Activated T-helper 1 cell treated with anti-CD3 and anti-CD28 coated beads, Interleukin-12 subunit alpha, Interleukin-12 subunit beta, Interleukin-2, Interleukin-4 antibody, amounts not matched to agents 30 ng/mL and 10 ng/mL and 1 ng/mL, durations not matched to agents 14 hours and 24 hours and 36 hours (primary cell): ENCODE measurements around the gene ULK2. TPM values are rescaled to one million over a fixed set of nuclear protein-coding genes. Genes with fewer than 3 reads are reported as not detected.
A peak's percentile ranks its signal among the peaks of the same experiment; 100 is the strongest.
"Not testable (repeated sequence)": the region's sequence is repeated elsewhere in the genome, so short reads cannot be mapped to it uniquely, and the experiment has no call there.

Experiments used
- DNase-seq: peaks from one replicate; pipeline ENCODE4 v3.0.0; 2021; ENCODE audit warnings: low spot score
- H3K27ac Mint-ChIP-seq: one replicate; pipeline ENCODE4 v1.8.0; 2021; ENCODE audit warnings: mild to moderate bottlenecking, mixed read lengths
- H3K27me3 Mint-ChIP-seq: one replicate; pipeline ENCODE4 v1.8.0; 2022; ENCODE audit warnings: mild to moderate bottlenecking, moderate library complexity, mixed read lengths; ENCODE audit not compliant: insufficient read depth
- H3K36me3 Mint-ChIP-seq: one replicate; pipeline ENCODE4 v1.8.0; 2021; ENCODE audit warnings: low read depth, mixed read lengths
- H3K4me1 Mint-ChIP-seq: one replicate; pipeline ENCODE4 v1.8.0; 2021; ENCODE audit warnings: low read depth, mixed read lengths
- H3K4me3 Mint-ChIP-seq: one replicate; pipeline ENCODE4 v1.8.0; 2021; ENCODE audit warnings: mild to moderate bottlenecking, moderate library complexity, mixed read lengths
- H3K9me3 Mint-ChIP-seq: one replicate; pipeline ENCODE4 v1.8.0; 2021; ENCODE audit warnings: mixed read lengths
- intact Hi-C: fragments of 100-400 bp; cut with micrococcal nuclease; formaldehyde crosslinking; loops from one replicate; pipeline ENCODE4 v1.15.1; 2024
- total RNA-seq: library from RNA; stranded (reverse); gene quantifications from 2 replicates; pipeline ENCODE4 v1.2.3, GENCODE V29; 2022

The ULK2 gene
- total RNA-seq, 1 donor from 2014 or later = 18.6 TPM

DNA sequence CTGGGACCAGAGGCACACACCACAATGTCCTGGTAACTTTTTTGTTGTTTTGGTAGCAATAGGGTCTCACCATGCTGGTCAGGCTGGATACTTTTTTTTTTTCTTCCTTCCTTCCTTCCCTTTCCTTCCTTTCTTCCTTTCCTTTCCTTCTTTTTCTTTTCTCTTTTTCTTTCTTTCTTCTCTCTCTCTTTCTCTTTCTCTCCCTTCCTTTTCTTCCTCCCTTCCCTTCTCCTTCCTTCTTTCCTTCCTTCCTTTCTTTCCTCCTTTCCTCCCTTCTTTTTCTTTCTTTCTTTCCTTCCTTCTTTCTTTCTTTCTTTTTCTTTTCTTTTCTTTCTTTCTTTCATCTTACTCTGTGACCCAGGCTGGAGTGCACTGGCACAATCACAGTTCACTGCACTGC is 18.4 kb upstream of the ULK2 start:
- H3K27ac Mint-ChIP-seq = no peak overlapping the region
- H3K27me3 Mint-ChIP-seq = no peaks in the 10 kb centered on the region
- DNase-seq = no peak
- intact Hi-C loops = no loop called here
- H3K4me3 Mint-ChIP-seq = no peak overlapping the region
- H3K9me3 Mint-ChIP-seq = no peaks in the 10 kb centered on the region
- H3K4me1 Mint-ChIP-seq = no peaks in the 10 kb centered on the region
- H3K36me3 Mint-ChIP-seq = no peaks in the 10 kb centered on the region

DNA sequence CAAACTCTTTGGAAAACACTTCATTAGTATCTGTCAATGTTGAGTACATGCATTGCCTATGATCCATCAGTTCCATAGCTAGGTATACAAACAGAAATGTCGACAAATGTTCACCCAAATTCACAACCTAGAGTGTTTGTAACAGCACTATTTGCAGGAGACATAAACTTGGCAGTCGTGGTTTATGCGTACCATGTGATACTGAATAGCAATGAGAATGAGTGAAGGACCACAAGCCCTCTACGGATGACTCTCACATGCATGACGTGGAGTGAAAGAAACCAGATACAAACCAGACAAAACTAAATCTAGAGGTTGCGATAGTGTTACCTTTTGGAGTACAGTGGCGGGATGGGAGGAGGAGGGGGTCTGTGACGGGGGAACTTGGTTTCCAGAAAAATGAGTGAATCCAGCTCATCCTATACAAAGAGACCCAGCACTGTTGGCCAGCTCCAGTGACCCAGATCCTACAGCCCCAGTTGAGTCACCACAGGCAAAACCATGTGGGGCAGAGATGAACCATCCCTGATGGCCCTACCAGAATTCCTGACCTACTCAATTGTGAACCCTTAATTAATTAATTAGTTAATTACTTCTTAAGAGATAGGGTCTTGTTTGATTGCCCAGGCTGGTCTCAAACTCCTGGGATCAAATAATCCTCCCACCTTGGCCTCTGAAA is 15.9 kb upstream of the ULK2 start:
- no peaks in the 10 kb centered on the region for H3K9me3 Mint-ChIP-seq
- no peak for DNase-seq
- no peaks in the 10 kb centered on the region for H3K4me1 Mint-ChIP-seq
- H3K27ac Mint-ChIP-seq = no peak overlapping the region
- intact Hi-C loops = no loop called here
- H3K27me3 Mint-ChIP-seq = peaks cover 4% of the 10 kb centered on the region
- no peaks in the 10 kb centered on the region for H3K36me3 Mint-ChIP-seq
- H3K4me3 Mint-ChIP-seq = no peak overlapping the region

DNA sequence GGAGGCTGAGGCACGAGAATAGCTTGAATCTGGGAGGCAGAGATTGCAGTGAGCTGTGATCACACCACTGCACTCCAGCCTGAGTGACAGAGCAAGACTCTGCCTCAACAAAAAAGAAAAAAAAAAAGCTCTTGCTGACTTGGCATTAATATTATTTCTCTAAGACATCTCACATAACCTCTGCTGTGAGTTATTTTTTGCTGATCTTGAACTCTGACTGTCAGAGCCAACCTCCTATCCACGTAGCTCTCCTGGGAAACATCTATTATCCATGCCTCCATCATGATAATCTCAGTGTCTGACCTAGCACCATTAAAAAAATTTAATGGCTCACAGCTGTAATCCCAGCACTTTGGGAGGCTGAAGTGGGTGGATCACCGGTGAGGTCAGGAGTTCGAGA is 12.7 kb upstream of the ULK2 start:
- intact Hi-C loops = no loop called here
- Mint-ChIP-seq H3K36me3 (no peaks in the 10 kb centered on the region), H3K9me3 (no peaks in the 10 kb centered on the region), H3K4me3 (no peak overlapping the region), H3K4me1 (peaks cover 19% of the 10 kb centered on the region), H3K27ac (no peak overlapping the region), H3K27me3 (peaks cover 4% of the 10 kb centered on the region)
- no peak for DNase-seq

DNA sequence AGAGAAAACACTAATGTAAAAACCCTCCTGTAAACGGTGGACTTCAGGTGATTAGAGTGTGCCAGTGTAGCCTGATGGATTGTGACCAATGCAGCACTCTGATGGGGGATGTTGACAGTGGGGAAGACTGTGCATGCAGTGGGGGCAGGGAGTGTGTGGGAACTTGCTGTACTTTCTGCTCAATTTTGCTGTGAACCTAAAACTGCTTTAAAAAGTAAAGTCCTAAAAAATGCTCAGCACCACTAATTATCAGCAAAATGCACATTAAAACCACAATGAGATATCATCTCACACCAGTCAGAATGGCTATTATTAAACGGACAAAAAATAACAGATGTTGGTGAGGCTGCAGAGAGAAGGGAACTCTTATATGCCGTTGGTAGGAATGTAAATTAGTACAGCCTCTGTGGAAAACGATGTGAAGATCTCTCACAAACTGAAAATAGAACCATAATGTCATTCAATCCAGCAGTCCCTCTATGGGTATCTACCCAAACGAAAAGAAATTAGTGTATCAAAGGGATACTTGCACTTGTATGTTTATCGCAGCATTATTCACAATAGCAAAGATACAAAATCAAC is 9.7 kb upstream of the ULK2 start:
- intact Hi-C loops = no loop called here
- Mint-ChIP-seq H3K4me1 (peaks cover 19% of the 10 kb centered on the region), H3K4me3 (no peak overlapping the region), H3K9me3 (no peaks in the 10 kb centered on the region), H3K27ac (no peak overlapping the region), H3K36me3 (no peaks in the 10 kb centered on the region), H3K27me3 (peaks cover 4% of the 10 kb centered on the region)
- no peak for DNase-seq

DNA sequence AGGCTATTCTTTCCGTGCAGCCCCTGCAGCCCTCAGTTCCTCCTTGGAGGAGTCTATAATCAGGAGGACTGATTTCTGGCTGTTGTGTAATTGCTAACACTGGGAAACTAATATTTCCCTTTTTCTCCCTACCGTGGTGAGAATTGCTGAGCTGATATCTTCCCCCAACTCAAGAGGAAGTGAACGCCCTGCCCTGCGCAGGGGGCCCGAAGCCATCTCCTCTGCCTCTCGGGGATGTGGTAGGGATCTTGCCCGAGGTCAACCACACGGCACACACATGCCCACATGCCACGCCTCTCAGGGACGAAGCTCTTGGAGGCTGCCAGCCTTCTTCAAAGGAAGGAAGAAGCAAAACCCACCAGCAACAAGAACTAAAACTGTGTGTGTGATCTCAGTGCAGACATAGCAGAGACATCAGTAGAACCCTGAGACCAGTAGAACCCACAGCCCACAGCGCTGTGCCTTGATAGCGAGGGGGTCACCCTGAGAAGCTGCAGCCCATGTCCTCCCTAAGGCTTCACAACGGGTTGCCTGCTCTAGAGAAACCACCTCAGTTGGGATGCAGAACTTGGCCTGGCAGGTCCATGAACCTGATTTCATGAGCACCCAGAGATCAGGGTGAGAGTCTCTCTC is 8.9 kb upstream of the ULK2 start:
- Mint-ChIP-seq H3K4me1 (peaks cover 19% of the 10 kb centered on the region), H3K36me3 (no peaks in the 10 kb centered on the region), H3K4me3 (no peak overlapping the region), H3K27me3 (peaks cover 4% of the 10 kb centered on the region), H3K9me3 (no peaks in the 10 kb centered on the region), H3K27ac (no peak overlapping the region)
- DNase-seq = peak; percentile 4
- intact Hi-C loops = no loop called here

DNA sequence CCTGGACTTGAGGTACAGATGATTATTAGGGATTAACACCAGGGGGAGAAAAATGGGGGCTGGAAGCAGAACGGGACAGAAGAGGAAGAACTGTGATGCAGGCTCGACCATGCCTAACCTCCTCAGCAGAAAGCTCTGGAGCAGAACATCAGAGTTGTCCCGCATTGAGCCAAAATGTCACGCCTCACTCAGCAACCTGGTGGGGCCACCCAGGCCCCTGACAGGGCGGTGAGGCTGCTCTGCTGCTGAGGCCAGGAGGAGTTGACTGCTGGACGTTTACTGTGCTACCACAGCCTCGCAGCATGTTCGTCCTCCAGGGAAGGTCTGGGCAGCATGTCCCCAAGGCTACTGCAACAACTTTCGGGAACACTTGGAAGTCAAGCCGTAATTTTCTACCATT is 6.5 kb upstream of the ULK2 start:
- H3K27me3 Mint-ChIP-seq = no peaks in the 10 kb centered on the region
- DNase-seq = no peak
- no peaks in the 10 kb centered on the region for H3K36me3 Mint-ChIP-seq
- no peak overlapping the region for H3K27ac Mint-ChIP-seq
- H3K4me3 Mint-ChIP-seq = no peak overlapping the region
- intact Hi-C loops = no loop called here
- H3K9me3 Mint-ChIP-seq = no peaks in the 10 kb centered on the region
- H3K4me1 Mint-ChIP-seq = peaks cover 19% of the 10 kb centered on the region

DNA sequence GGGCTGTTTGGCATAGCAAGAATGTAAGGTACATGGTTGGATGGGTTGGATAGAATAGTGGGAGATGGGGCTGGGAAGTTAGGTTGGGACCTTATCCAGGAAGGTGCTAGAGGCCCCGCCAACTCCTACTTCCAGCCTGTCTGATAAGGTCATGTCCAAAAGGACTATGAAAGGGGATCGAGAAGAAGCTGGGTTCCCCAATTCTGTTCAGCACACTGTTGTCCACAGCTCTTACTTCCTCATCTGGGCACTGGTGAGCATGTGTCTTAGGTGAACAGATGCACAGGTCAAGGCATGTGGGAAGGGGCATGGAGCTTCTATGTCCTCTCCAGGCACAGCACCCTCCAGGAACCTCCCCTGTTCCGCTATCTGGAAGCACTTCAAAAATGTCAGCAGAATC is 5.6 kb upstream of the ULK2 start:
- no peak overlapping the region for H3K4me3 Mint-ChIP-seq
- no peak for DNase-seq
- intact Hi-C loops = no loop called here
- H3K27ac Mint-ChIP-seq = no peak overlapping the region
- no peaks in the 10 kb centered on the region for H3K9me3 Mint-ChIP-seq
- H3K27me3 Mint-ChIP-seq = no peaks in the 10 kb centered on the region
- peaks cover 19% of the 10 kb centered on the region for H3K4me1 Mint-ChIP-seq
- no peaks in the 10 kb centered on the region for H3K36me3 Mint-ChIP-seq

DNA sequence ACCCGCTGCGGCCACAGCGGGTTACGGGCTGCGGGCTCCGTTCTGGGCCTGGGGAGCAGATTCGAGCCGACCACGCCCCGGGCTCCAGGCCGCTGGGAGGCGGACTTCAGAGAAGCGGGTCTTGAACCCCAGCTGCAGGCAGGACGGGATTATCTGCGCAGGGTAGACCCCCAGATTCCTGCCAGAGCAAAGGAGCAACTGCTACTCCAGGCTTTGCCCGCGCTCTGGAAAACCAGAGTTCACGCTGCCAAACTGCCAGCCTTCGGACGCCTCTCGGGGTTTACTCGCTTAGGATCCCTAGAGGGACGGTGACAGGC is 301 bp upstream of the ULK2 start:
- intact Hi-C loops = loop anchor here (5.0 kb wide), 1 partner anchor 101 kb away; no protein-coding TSS in a partner anchor

DNA sequence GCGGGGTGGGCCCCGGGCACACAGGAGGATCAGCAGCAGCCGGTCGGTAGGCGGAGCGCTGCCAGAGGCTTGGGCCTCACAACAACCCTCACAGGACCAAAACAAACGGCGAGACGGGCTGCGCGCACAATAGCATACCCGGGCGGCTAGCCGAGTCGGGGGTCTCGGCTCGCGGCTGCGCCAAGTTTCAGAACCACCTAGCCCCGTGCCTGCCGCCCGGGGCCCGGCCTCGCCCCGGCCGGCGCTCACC is 732 bp downstream of the ULK2 start:
- Mint-ChIP-seq H3K4me1 (peaks cover 10% of the 10 kb centered on the region), H3K27ac (peak overlapping the region; percentile 61), H3K27me3 (no peaks in the 10 kb centered on the region), H3K36me3 (peaks cover 9% of the 10 kb centered on the region), H3K9me3 (no peaks in the 10 kb centered on the region), H3K4me3 (peak overlapping the region; percentile 84)
- peak; percentile 40 for DNase-seq
- intact Hi-C loops = loop anchor here (5.0 kb wide), 1 partner anchor 100 kb away; no protein-coding TSS in a partner anchor

More for the DNA sequence above, 301 bp upstream of the ULK2 start:
- H3K36me3 Mint-ChIP-seq = peaks cover 7% of the 10 kb centered on the region
- no peak overlapping the region for H3K27ac Mint-ChIP-seq
- no peaks in the 10 kb centered on the region for H3K27me3 Mint-ChIP-seq
- H3K4me3 Mint-ChIP-seq = peak overlapping the region; percentile 71
- H3K4me1 Mint-ChIP-seq = peaks cover 10% of the 10 kb centered on the region
- no peaks in the 10 kb centered on the region for H3K9me3 Mint-ChIP-seq
- DNase-seq = no peak

DNA sequence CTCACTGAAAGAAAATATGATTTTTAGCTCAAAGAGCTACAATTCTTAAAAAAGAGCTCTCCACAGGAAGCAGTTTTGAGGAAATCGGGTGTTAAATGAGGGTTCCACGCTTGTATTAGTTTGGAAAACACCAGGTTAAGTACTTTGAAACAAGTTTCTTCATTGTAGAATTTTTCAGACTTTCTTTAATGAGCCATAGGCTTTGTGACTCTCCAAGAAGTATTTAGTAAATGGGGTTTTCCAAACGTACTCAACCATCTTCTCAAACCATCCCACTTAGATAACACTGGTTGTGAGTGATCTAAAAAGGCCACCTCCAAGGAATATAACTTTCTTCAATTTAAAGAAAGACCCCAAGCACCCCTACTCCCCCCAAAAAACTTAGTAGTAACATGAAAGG is 2.7 kb downstream of the ULK2 start:
- peak overlapping the region; percentile 75 for H3K4me3 Mint-ChIP-seq
- peaks cover 9% of the 10 kb centered on the region for H3K36me3 Mint-ChIP-seq
- no peaks in the 10 kb centered on the region for H3K27me3 Mint-ChIP-seq
- no peaks in the 10 kb centered on the region for H3K9me3 Mint-ChIP-seq
- H3K27ac Mint-ChIP-seq = no peak overlapping the region
- DNase-seq = no peak
- intact Hi-C loops = loop anchor here (5.0 kb wide), 1 partner anchor 98 kb away; no protein-coding TSS in a partner anchor
- H3K4me1 Mint-ChIP-seq = peaks cover 10% of the 10 kb centered on the region

DNA sequence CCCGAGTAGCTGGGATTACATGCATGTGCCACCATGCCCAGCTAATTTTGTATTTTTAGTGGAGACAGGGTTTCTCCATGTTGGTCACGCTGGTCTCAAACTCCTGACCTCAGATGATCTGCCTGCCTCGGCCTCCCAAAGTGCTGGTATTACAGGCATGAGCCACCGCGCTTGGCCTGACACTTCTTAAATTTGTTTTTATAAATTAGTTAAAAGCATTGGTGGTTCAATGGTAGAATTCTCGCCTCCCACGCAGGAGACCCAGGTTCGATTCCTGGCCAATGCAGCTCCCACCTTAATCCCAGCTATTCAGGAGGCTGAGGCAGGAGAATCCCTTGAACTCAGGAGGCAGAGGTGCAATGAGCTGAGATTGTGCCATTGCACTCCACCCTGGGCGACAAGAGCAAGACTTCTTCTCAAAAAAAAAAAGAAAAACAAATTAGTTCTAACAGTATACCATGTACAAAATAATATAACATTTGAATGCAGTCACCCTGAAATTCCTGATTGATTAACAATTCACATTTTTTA is 7.0 kb downstream of the ULK2 start:
- H3K4me1 Mint-ChIP-seq, H3K27ac Mint-ChIP-seq, H3K36me3 Mint-ChIP-seq, intact Hi-C loops, H3K4me3 Mint-ChIP-seq, DNase-seq, H3K27me3 Mint-ChIP-seq, H3K9me3 Mint-ChIP-seq: not testable (repeated sequence)

DNA sequence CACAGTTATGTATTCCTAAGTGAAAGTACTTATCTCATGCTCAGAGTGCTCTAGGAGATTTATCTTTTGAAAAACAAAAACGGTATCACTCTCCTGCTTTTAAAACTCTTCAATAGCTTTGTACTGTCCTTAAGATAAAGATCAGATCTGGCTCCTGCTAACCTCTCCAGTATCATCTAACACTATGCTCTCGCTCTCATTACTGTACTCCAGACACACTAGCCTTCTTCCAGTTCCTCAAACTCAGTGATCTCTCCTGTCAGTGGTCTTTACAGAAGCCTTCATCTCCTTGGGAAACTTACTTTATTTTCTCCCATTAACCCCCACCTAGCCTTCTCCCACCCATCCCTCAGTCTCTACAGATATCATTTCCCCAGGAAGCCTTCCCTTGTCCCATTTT is 10.1 kb downstream of the ULK2 start:
- Mint-ChIP-seq H3K36me3 (peaks cover 3% of the 10 kb centered on the region), H3K4me3 (no peak overlapping the region), H3K9me3 (no peaks in the 10 kb centered on the region), H3K27me3 (no peaks in the 10 kb centered on the region), H3K27ac (no peak overlapping the region), H3K4me1 (no peaks in the 10 kb centered on the region)
- no peak for DNase-seq
- intact Hi-C loops = no loop called here

DNA sequence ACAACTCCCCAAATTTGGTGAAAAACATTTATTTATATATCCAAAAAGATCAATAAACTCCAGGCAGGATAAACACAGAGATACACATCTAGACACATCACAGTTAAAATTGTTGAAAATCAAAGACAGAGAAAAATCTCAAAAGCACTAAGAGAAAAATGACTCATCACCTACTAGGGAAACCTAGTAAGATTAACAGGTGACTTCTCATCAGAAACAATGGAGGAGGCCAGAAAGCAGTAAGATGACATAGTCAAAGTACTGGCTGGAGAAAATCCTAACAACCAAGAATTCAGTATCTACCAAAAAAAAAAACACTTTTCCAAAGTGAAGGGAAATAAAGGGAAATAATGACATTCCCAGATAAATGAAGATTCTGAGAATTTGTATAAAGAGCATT is 33.8 kb downstream of the ULK2 start:
- Mint-ChIP-seq H3K9me3 (peaks cover 8% of the 10 kb centered on the region), H3K4me1 (peaks cover 5% of the 10 kb centered on the region), H3K36me3 (peaks cover 13% of the 10 kb centered on the region), H3K27me3 (no peaks in the 10 kb centered on the region), H3K4me3 (no peak overlapping the region), H3K27ac (no peak overlapping the region)
- intact Hi-C loops = no loop called here
- no peak for DNase-seq
